ENCODE results near the gene RNASE11.

Gene RNASE11

DNA sequence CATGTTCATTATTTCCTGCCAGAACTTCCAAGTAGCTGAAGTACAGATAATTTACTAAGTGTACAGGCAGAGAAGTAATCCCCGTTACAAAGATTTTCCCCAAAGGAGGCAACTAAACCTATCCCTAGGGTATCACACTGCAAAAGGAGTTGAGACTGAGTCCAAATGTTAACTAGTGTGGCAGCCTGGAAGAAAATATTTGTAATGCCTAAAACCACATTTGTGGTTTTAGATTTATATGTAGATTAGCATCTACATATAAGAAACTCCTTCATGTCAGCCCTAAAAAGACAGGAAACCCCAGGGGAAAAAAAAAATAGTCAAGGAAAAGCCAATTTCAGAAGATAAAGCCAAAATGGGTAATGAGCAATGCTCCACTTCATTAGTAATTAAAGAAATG is 4.8 kb upstream of the RNASE11 start:
- H3K9me3 ChIP-seq, result no peaks in the 10 kb centered on the region
- peaks cover 0 to 13% of the 10 kb centered on the region in 2 donors for H3K27me3 ChIP-seq
- no peak overlapping the region for H3K4me3 ChIP-seq
- H3K36me3 ChIP-seq, result no peaks in the 10 kb centered on the region
- H3K27ac ChIP-seq, result no peak overlapping the region
- intact Hi-C loops (cut with DNase I; ENCODE audit: low total_unique reads), result no loop called here
- DNase-seq, result no peak
- TF ChIP-seq, protein P1, sequence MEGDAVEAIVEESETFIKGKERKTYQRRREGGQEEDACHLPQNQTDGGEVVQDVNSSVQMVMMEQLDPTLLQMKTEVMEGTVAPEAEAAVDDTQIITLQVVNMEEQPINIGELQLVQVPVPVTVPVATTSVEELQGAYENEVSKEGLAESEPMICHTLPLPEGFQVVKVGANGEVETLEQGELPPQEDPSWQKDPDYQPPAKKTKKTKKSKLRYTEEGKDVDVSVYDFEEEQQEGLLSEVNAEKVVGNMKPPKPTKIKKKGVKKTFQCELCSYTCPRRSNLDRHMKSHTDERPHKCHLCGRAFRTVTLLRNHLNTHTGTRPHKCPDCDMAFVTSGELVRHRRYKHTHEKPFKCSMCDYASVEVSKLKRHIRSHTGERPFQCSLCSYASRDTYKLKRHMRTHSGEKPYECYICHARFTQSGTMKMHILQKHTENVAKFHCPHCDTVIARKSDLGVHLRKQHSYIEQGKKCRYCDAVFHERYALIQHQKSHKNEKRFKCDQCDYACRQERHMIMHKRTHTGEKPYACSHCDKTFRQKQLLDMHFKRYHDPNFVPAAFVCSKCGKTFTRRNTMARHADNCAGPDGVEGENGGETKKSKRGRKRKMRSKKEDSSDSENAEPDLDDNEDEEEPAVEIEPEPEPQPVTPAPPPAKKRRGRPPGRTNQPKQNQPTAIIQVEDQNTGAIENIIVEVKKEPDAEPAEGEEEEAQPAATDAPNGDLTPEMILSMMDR (IDR thresholded peaks at IDR 0.05), result no peak
- no peaks in the 10 kb centered on the region for H3K4me1 ChIP-seq

DNA sequence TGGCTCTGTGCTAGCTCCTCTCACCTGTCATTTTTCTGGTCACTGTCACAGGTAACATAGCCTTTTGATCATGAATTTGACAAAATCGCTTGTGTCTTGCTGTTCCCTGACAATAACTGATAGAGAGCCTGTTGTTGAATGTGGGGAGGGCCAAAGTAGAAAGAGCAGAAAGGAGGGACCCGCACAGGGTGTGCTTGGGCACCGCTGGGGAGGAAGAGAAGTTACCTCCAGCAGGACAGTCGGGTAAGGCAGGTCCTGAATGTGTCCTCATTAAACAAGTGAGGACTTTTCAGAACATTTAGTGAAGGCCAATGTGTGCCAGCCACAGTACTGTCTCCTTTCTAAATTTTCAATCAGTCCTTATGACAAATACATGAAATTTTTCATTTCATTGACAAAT is 3.4 kb upstream of the RNASE11 start, which contains the start of gene RNASE12:
TSS of gene RNASE12 (minus strand) at position 142 of the 400 bp plus-strand sequence. CDS start 653 bp downstream, outside the sequence.
- Histone ChIP-seq H3K4me3 (no peak within 1 kb of the TSS), H3K9me3 (no peaks in the 10 kb centered on the region), H3K4me1 (no peaks in the 10 kb centered on the region), H3K36me3 (no peaks in the 10 kb centered on the region), H3K27me3 (peaks cover 0 to 16% of the 10 kb centered on the region in 2 donors), H3K27ac (no peak within 1 kb of the TSS)
- intact Hi-C loops (cut with DNase I; ENCODE audit: low total_unique reads), result no loop called here
- no peak for DNase-seq
- TF ChIP-seq, protein P1 (IDR thresholded peaks at IDR 0.05), result no peak

DNA sequence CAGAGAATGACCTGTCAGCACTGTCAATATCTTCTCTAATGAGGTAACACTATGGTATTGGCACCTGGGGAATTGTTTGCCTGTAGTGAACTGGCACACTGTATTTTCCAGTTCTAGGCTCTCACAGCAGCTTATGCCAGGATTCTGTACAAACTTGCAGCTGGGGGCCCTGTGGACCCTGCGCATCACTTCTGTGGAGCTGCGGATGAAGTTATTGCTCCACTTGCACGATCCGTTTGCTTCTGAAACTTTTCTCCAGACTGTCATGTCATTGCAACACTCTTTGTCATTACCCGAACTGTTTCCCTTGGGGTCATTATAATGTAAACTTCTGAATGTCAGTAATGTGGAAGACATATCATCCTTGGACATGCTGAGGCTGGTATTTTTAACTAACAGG is 3.9 kb downstream of the RNASE11 start:
- Histone ChIP-seq H3K9me3 (no peaks in the 10 kb centered on the region), H3K4me1 (no peaks in the 10 kb centered on the region), H3K27me3 (peaks cover 0 to 10% of the 10 kb centered on the region in 2 donors), H3K27ac (no peak overlapping the region), H3K4me3 (no peak overlapping the region), H3K36me3 (no peaks in the 10 kb centered on the region)
- intact Hi-C loops (cut with DNase I; ENCODE audit: low total_unique reads), result no loop called here
- DNase-seq, result no peak
- TF ChIP-seq, protein P1 (IDR thresholded peaks at IDR 0.05), result no peak

DNA sequence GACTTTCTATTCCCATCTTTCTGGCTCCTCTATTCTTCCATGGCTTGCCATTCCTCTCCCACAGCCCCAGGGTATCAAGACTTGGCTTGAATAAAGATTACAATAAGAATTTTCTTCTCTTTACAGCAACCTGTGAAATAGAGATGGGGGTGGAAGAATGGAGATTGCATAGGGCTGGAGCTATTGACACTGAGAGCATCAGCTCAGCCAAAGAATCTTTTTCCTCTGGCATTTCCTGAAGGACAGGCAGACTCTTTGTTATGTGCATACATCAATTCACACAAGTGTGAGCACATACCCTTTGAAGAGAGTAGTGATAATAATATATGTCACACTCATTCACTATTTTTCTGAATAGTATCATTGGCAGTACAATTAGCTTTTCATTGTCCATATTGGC is 4.7 kb downstream of the RNASE11 start:
- no peaks in the 10 kb centered on the region for H3K4me1 ChIP-seq
- TF ChIP-seq, protein P1 (IDR thresholded peaks at IDR 0.05), result no peak
- H3K9me3 ChIP-seq, result no peaks in the 10 kb centered on the region
- H3K27me3 ChIP-seq, result peaks cover 0 to 10% of the 10 kb centered on the region in 2 donors
- no peak for DNase-seq
- H3K4me3 ChIP-seq, result no peak overlapping the region
- no peak overlapping the region for H3K27ac ChIP-seq
- no peaks in the 10 kb centered on the region for H3K36me3 ChIP-seq
- intact Hi-C loops (cut with DNase I; ENCODE audit: low total_unique reads), result no loop called here

DNA sequence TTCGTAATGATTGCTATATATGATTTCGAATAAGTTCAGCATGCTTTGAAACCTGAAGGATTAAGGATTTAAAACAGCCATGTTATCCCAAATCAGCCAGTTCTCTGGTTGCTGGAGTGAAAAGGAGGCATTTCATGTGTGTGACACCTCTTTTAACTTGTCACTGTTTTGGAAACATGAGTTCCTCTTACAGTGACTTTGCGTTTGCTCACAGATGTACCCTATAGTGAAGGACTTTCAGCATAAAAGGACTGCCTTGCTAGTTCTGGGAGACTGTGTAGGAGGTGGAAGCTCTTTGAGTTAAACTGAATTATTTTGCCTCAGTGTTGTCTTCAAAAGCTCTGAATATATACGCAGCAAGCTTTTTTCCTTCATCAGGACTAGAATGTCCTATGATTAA is 7.6 kb downstream of the RNASE11 start:
- TF ChIP-seq, protein P1 (IDR thresholded peaks at IDR 0.05), result no peak
- H3K9me3 ChIP-seq, result no peaks in the 10 kb centered on the region
- H3K4me1 ChIP-seq, result no peaks in the 10 kb centered on the region
- intact Hi-C loops (cut with DNase I; ENCODE audit: low total_unique reads), result no loop called here
- no peak overlapping the region for H3K27ac ChIP-seq
- H3K4me3 ChIP-seq, result no peak overlapping the region
- DNase-seq, result no peak
- H3K36me3 ChIP-seq, result no peaks in the 10 kb centered on the region
- peaks cover 0 to 6% of the 10 kb centered on the region in 2 donors for H3K27me3 ChIP-seq
